Measurements from ENCODE around the gene FAM50B. TPM values are rescaled to one million over a fixed set of nuclear protein-coding genes. Genes with fewer than 3 reads are reported as not detected.

FAM50B gene
- total RNA-seq, 1 experiment from 2014 or later, result 42.6 TPM

GRCh38 chr6:3816251-3816650 is 32.9 kb upstream of the FAM50B start:
- DNase-seq (ENCODE audit: low read depth), result no peak
- in situ Hi-C loops (cut with HindIII; ENCODE audit: low pct_unique_long_range_greater_than_20kb, low sequenced_read_pairs), result no loop called here

GRCh38 chr6:3819161-3820110 is 29.7 kb upstream of the FAM50B start:
- DNase-seq (ENCODE audit: low read depth), result no peak
- in situ Hi-C loops (cut with HindIII; ENCODE audit: low pct_unique_long_range_greater_than_20kb, low sequenced_read_pairs), result no loop called here

- in situ Hi-C loops (cut with HindIII; ENCODE audit: low pct_unique_long_range_greater_than_20kb, low sequenced_read_pairs), result no loop called here
- DNase-seq (ENCODE audit: low read depth), result no peak
Measured at GRCh38 chr6:3820563-3820962, 28.6 kb upstream of the FAM50B start.

GRCh38 chr6:3822747-3823445 is 26.3 kb upstream of the FAM50B start:
- in situ Hi-C loops (cut with HindIII; ENCODE audit: low pct_unique_long_range_greater_than_20kb, low sequenced_read_pairs), result no loop called here
- no peak for DNase-seq (ENCODE audit: low read depth)

- in situ Hi-C loops (cut with HindIII; ENCODE audit: low pct_unique_long_range_greater_than_20kb, low sequenced_read_pairs), result no loop called here
- no peak for DNase-seq (ENCODE audit: low read depth)
Measured at GRCh38 chr6:3823671-3824070, 25.5 kb upstream of the FAM50B start.

- in situ Hi-C loops (cut with HindIII; ENCODE audit: low pct_unique_long_range_greater_than_20kb, low sequenced_read_pairs), result no loop called here
Measured at GRCh38 chr6:3825331-3825831, 23.8 kb upstream of the FAM50B start.

GRCh38 chr6:3825851-3826581 is 23.2 kb upstream of the FAM50B start:
- in situ Hi-C loops (cut with HindIII; ENCODE audit: low pct_unique_long_range_greater_than_20kb, low sequenced_read_pairs), result no loop called here
- DNase-seq (ENCODE audit: low read depth), result peak; percentile 86

More at GRCh38 chr6:3825331-3825831, 23.8 kb upstream of the FAM50B start:
- peak; percentile 68 for DNase-seq (ENCODE audit: low read depth)

- no peak for DNase-seq (ENCODE audit: low read depth)
- in situ Hi-C loops (cut with HindIII; ENCODE audit: low pct_unique_long_range_greater_than_20kb, low sequenced_read_pairs), result no loop called here
Measured at GRCh38 chr6:3829285-3829684, 19.9 kb upstream of the FAM50B start.

- DNase-seq (ENCODE audit: low read depth), result no peak
- in situ Hi-C loops (cut with HindIII; ENCODE audit: low pct_unique_long_range_greater_than_20kb, low sequenced_read_pairs), result no loop called here
Measured at GRCh38 chr6:3830806-3831205, 18.4 kb upstream of the FAM50B start.

- in situ Hi-C loops (cut with HindIII; ENCODE audit: low pct_unique_long_range_greater_than_20kb, low sequenced_read_pairs), result no loop called here
- no peak for DNase-seq (ENCODE audit: low read depth)
Measured at GRCh38 chr6:3831761-3832530, 17.2 kb upstream of the FAM50B start.

GRCh38 chr6:3835055-3835731 is 14.0 kb upstream of the FAM50B start:
- in situ Hi-C loops (cut with HindIII; ENCODE audit: low pct_unique_long_range_greater_than_20kb, low sequenced_read_pairs), result no loop called here
- DNase-seq (ENCODE audit: low read depth), result no peak

- in situ Hi-C loops (cut with HindIII; ENCODE audit: low pct_unique_long_range_greater_than_20kb, low sequenced_read_pairs), result no loop called here
- no peak for DNase-seq (ENCODE audit: low read depth)
Measured at GRCh38 chr6:3835785-3836184, 13.4 kb upstream of the FAM50B start.

GRCh38 chr6:3836566-3836965 is 12.6 kb upstream of the FAM50B start:
- in situ Hi-C loops (cut with HindIII; ENCODE audit: low pct_unique_long_range_greater_than_20kb, low sequenced_read_pairs), result no loop called here
- DNase-seq (ENCODE audit: low read depth), result no peak

GRCh38 chr6:3837781-3838180 is 11.4 kb upstream of the FAM50B start:
- DNase-seq (ENCODE audit: low read depth), result no peak
- in situ Hi-C loops (cut with HindIII; ENCODE audit: low pct_unique_long_range_greater_than_20kb, low sequenced_read_pairs), result no loop called here

GRCh38 chr6:3838992-3839867 is 9.9 kb upstream of the FAM50B start:
- no peak for DNase-seq (ENCODE audit: low read depth)
- in situ Hi-C loops (cut with HindIII; ENCODE audit: low pct_unique_long_range_greater_than_20kb, low sequenced_read_pairs), result no loop called here

- no peak for DNase-seq (ENCODE audit: low read depth)
- in situ Hi-C loops (cut with HindIII; ENCODE audit: low pct_unique_long_range_greater_than_20kb, low sequenced_read_pairs), result no loop called here
Measured at GRCh38 chr6:3841066-3841454, 8.1 kb upstream of the FAM50B start.
